Measurements from ENCODE around the gene ADAMTS18.

DNA sequence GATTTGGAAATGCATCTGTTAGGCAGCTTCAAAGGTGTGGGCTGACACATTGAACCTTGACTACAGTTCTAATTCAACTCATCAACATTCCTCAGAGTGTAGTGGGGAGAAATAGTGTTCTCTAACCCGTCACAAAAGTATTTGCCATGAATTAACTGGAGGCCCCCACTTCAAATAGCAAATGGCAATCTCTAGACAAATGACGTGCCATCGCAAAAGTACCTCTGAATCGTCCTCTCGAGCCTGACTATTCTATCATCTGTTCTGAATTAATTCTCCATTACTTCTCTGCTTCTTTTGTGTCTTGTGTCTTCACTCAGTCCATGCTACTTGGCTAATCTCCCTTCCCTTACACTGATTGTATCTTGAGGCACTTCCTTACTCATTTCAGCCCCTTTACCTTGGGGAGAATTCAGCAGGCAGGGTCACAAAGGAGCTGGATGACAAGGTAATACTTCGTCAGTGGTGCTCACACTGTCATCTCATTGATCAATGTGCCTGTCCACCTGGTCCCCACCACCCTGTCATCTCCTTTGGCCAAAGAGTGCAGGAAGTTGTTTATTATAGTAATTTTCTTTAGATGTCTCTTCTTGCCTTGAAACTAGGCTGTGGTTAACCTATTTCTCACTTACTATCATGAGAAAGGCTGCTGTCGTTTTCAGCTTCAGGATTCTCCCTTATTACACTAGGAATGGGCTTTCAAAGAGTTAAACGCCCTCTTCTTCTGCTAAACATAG, 127.2 kb downstream of the ADAMTS18 start:
- TF ChIP-seq, protein P1, sequence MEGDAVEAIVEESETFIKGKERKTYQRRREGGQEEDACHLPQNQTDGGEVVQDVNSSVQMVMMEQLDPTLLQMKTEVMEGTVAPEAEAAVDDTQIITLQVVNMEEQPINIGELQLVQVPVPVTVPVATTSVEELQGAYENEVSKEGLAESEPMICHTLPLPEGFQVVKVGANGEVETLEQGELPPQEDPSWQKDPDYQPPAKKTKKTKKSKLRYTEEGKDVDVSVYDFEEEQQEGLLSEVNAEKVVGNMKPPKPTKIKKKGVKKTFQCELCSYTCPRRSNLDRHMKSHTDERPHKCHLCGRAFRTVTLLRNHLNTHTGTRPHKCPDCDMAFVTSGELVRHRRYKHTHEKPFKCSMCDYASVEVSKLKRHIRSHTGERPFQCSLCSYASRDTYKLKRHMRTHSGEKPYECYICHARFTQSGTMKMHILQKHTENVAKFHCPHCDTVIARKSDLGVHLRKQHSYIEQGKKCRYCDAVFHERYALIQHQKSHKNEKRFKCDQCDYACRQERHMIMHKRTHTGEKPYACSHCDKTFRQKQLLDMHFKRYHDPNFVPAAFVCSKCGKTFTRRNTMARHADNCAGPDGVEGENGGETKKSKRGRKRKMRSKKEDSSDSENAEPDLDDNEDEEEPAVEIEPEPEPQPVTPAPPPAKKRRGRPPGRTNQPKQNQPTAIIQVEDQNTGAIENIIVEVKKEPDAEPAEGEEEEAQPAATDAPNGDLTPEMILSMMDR (IDR thresholded peaks at IDR 0.05): no peak
- TF ChIP-seq POLR2A (IDR thresholded peaks at IDR 0.05): no peak
- TF ChIP-seq POLR2AphosphoS5 (IDR thresholded peaks at IDR 0.05): no peak
- TF ChIP-seq EP300 (IDR thresholded peaks at IDR 0.05): no peak

All from stomach (tissue), 4 donors.